Fibroblast of mammary gland (primary cell): ENCODE data around the gene LDHA.
"Not testable (repeated sequence)": the region's sequence is repeated elsewhere in the genome, so short reads cannot be mapped to it uniquely, and the experiment has no call there.

Experiments used
- DNase-seq: peaks from one replicate; pipeline ENCODE4 v3.0.0-alpha.2; 2010; ENCODE audit warnings: low read depth
- H3K4me3 ChIP-seq: 2 replicates; pipeline ENCODE4 v1.5.1; 2011; ENCODE audit warnings: low read depth, mild to moderate bottlenecking, low read length, moderate library complexity; ENCODE audit not compliant: control insufficient read depth
- TF ChIP-seq, protein P1 (sequence below): conservative IDR thresholded peaks from 2 replicates; pipeline ENCODE4 v1.5.1; 2011; ENCODE audit warnings: low read depth, low read length, inconsistent platforms; ENCODE audit not compliant: control insufficient read depth, insufficient read depth

LDHA gene

DNA sequence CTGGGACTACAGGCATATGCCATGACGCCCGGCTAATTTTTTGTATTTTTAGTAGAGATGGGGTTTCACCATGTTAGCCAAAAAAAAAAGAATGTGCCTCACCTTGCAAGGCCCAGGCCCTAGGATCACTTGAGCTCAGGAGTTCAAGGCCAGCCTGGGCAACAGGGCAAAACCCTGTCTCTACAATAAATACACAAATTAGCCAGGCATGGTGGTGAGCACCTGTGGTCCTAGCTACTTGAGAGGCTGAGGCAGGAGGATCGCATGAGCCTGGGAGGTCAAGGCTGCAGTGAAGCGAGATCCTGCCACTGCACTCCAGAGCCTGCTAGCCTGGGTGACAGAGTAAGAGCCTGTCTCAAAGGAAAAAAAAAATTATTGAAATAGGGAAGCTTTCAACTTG lies 9.7 kb downstream of the LDHA start:
- H3K4me3 ChIP-seq, result no peak overlapping the region
- DNase-seq, result no peak
- TF ChIP-seq, protein P1, sequence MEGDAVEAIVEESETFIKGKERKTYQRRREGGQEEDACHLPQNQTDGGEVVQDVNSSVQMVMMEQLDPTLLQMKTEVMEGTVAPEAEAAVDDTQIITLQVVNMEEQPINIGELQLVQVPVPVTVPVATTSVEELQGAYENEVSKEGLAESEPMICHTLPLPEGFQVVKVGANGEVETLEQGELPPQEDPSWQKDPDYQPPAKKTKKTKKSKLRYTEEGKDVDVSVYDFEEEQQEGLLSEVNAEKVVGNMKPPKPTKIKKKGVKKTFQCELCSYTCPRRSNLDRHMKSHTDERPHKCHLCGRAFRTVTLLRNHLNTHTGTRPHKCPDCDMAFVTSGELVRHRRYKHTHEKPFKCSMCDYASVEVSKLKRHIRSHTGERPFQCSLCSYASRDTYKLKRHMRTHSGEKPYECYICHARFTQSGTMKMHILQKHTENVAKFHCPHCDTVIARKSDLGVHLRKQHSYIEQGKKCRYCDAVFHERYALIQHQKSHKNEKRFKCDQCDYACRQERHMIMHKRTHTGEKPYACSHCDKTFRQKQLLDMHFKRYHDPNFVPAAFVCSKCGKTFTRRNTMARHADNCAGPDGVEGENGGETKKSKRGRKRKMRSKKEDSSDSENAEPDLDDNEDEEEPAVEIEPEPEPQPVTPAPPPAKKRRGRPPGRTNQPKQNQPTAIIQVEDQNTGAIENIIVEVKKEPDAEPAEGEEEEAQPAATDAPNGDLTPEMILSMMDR, result no peak

DNA sequence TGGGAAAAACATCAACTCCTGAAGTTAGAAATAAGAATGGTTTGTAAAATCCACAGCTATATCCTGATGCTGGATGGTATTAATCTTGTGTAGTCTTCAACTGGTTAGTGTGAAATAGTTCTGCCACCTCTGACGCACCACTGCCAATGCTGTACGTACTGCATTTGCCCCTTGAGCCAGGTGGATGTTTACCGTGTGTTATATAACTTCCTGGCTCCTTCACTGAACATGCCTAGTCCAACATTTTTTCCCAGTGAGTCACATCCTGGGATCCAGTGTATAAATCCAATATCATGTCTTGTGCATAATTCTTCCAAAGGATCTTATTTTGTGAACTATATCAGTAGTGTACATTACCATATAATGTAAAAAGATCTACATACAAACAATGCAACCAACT lies 13.0 kb downstream of the LDHA start:
- peak; percentile 44 for DNase-seq
- not testable (repeated sequence) for H3K4me3 ChIP-seq

DNA sequence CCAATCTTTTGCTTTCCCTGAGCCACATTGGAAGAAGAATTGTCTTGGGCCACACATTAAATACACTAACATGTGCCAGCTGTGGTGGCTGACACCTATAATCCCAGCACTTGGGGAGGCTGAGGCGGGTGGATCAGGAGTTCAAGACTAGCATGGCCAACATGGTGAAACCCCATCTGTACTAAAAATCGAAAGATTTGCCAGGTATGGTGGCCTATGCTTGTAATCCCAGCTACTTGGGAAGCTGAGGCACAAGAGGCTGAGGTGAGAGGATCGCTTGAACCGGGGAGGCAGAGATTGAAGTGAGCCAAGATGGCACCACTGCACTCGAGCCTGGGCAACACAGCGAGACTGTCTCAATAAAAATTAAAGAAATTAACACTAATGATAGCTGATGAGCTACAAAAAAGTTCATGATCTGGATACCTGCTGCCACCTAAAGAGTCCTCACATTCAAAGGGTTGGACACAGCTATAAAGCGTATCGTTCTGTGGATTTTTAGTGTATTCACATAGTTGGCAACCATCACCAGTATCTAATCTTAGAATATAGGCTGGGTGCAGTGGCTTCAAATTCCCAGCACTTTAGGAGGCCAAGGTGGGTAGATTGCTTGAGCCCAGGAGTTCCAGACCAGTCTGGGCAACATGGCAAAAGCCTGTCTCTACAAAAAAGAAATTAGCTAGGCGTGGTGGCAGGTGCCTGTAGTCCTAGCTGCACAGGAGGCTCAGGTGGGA lies 14.4 kb downstream of the LDHA start:
- TF ChIP-seq, protein P1, result no peak
- no peak overlapping the region for H3K4me3 ChIP-seq
- no peak for DNase-seq

DNA sequence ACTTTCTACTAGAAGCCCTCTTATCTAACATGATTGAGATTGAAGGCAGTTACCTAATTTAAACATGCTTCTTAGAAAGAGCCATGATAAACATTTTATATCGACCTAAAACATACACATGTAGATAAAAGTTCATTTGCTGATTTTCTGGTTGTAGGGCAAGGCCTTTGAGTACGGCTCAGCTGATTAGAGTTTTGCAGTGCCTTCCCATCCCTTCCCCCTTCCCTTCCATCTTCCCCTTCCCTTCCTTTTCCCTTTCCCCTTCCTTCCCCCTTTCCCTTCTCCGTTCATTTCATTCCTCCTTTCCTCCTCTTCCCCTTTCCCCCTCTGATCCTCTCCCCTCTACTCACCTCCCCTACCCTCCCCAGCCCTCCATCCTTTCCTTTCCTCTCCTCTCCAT lies 22.1 kb downstream of the LDHA start:
- TF ChIP-seq, protein P1, result no peak
- no peak for DNase-seq
- no peak overlapping the region for H3K4me3 ChIP-seq

DNA sequence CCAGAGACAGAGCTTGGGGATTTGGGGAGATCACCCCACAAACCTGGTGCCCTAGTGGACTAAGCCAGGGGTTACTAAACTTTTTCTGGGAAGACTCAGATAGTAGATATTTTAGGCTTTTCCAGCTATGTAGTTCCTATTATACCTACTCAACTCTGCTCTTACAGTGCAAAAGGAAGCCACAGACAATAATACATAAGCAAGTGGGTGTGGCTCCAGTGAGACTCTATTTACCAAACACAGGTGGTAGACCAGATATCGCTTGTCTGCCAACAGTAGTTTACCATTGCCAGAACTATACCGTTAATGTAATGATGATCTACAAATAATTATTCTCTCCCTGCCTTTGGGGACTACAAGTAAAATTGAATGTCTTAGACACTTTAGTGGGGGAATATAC lies 24.7 kb downstream of the LDHA start:
- TF ChIP-seq, protein P1, result no peak

DNA sequence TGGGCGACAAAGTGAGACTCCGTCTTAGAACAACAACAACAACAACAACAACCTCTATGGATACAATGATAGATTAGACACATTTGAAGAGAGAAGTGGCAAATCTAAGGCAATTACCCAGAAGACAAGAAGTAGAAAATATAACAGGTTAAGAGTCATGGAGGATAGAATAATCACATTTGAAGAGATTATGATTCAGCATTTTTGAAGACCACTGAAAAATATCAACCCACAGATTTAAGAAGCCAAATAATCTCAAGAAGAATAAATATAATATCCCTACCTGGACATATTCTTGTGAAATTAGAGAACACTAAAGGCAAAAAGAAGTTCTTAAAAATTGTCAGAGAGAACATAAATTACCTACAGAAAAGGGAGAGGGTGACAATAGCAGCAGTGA lies 25.7 kb downstream of the LDHA start:
- H3K4me3 ChIP-seq, result no peak overlapping the region
- TF ChIP-seq, protein P1, result no peak
- no peak for DNase-seq

More for the DNA sequence above, 24.7 kb downstream of the LDHA start:
- no peak for DNase-seq
- no peak overlapping the region for H3K4me3 ChIP-seq

DNA sequence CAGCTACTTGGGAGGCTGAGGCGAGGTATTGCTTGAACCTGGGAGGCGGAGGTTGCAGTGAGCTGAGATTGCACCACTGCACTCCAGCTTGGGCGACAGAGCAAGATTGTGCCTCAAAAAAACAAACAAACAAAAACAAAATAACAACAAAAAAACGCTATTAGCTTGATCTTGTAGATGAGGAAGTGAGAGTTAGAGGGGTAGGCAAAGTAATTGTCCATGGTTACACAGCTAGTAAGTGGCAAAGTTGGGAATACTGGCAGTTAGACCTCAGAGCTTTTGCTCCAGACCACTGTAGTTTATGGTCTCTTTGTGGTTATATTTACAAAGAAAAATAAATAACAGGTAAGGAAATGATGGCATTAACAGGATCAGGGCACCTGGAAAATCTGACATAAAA lies 32.9 kb downstream of the LDHA start:
- no peak for DNase-seq
- H3K4me3 ChIP-seq, result no peak overlapping the region
- TF ChIP-seq, protein P1, result no peak
